Measurements from ENCODE around the gene ZIC1. TPM values are rescaled to one million over a fixed set of nuclear protein-coding genes. Genes with fewer than 3 reads are reported as not detected.

ZIC1 gene
- total RNA-seq, 1 experiment from 2014 or later, result 0.36 TPM

DNA sequence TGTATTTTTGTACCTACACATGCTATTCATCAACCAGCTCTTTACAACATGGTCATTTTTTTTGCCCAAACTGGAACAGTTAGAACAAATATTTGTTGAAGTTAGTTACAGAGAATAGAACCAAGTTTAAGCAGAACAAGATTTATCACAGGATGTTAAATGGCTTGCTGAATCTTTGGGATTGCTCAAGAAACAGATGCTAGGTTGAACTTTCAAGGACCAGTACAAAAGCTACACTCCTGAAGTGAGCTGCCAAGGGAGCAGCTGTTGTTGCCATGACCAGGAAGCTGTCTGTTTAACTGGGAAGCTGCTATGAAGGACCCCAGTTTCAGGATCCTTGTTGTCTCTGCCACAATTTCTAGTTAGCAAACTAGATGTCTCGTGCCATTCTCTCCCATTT is 53.7 kb downstream of the ZIC1 start:
- TF ChIP-seq, protein P1, sequence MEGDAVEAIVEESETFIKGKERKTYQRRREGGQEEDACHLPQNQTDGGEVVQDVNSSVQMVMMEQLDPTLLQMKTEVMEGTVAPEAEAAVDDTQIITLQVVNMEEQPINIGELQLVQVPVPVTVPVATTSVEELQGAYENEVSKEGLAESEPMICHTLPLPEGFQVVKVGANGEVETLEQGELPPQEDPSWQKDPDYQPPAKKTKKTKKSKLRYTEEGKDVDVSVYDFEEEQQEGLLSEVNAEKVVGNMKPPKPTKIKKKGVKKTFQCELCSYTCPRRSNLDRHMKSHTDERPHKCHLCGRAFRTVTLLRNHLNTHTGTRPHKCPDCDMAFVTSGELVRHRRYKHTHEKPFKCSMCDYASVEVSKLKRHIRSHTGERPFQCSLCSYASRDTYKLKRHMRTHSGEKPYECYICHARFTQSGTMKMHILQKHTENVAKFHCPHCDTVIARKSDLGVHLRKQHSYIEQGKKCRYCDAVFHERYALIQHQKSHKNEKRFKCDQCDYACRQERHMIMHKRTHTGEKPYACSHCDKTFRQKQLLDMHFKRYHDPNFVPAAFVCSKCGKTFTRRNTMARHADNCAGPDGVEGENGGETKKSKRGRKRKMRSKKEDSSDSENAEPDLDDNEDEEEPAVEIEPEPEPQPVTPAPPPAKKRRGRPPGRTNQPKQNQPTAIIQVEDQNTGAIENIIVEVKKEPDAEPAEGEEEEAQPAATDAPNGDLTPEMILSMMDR (IDR thresholded peaks at IDR 0.05), result no peak
- POLR2A ChIA-PET, result interaction anchor here (0.7 kb wide), 1 partner anchor 499 kb away, joined by 3 read pairs; no protein-coding TSS in a partner anchor
- BruUV-seq (replicated peaks), result no TSS peak
- CTCF ChIA-PET, result interaction anchor here (0.5 kb wide), 1 partner anchor 68 kb away, joined by 6 read pairs; no protein-coding TSS in a partner anchor
- no peaks in the 10 kb centered on the region for H3K36me3 ChIP-seq (ENCODE audit: control insufficient read depth, insufficient read depth, low read length)
- H3K27ac ChIP-seq (ENCODE audit: low read length), result no peak overlapping the region
- no peak overlapping the region for H3K4me3 ChIP-seq (ENCODE audit: low read depth in 2 of 2, low read length in 2 of 2)
- DNase-seq (ENCODE audit: low read depth, low spot score), result no peak
- intact Hi-C loops (cut with micrococcal nuclease; ENCODE audit: unreplicated experiment) (no loop called here), in situ Hi-C loops (cut with HindIII; ENCODE audit: low pct_unique_long_range_greater_than_20kb, low sequenced_read_pairs) (no loop called here)
- ATAC-seq, result no peak
- no peaks in the 10 kb centered on the region for H3K9me3 ChIP-seq (ENCODE audit: control insufficient read depth, insufficient read depth, low read depth, low read length)
- no peaks in the 10 kb centered on the region for H3K4me1 ChIP-seq (ENCODE audit: control insufficient read depth, insufficient read depth, low read length)
- H3K27me3 ChIP-seq (ENCODE audit: control insufficient read depth, insufficient read depth, low read length), result no peaks in the 10 kb centered on the region

Other genes starting within 250 kb of the ZIC1 start
- not detected for gene ZIC4, start 2.8 kb upstream of the ZIC1 start, total RNA-seq (2021; ENCODE audit: unreplicated experiment)